HG03159 (cell line): Measurements from ENCODE around the gene TREX2.
A peak's percentile ranks its signal among the peaks of the same experiment; 100 is the strongest.

Experiments used
- ATAC-seq: cut with Tn5 transposase; IDR thresholded peaks from one replicate; pipeline ENCODE4 v1.9.1; 2021; ENCODE audit warnings: mild to moderate bottlenecking, moderate library complexity; ENCODE audit not compliant: unreplicated experiment

Gene TREX2

GRCh38 chrX:153440556-153441135 is 5.2 kb downstream of the TREX2 start:
- no peak for ATAC-seq

DNA sequence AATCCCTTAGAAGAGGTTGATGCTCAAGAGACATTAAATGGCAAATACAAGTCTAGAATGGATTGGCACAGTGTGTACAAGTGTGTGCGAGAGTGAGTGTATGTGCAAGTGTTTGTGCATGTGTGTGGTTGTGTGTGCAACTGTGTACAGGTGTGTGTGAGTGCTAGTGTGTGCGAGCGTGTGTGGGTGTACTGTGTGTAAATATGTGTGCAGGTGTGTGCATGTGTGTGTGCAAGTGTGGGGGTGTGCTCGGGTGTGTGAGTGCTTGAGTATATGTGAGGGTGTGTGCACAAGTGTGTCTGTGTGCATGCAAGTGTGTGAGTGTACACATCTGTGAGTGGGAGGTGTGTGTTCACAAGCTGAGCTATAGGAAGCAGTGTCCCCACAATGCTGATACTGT is 5.9 kb downstream of the TREX2 start:
- no peak for ATAC-seq

DNA sequence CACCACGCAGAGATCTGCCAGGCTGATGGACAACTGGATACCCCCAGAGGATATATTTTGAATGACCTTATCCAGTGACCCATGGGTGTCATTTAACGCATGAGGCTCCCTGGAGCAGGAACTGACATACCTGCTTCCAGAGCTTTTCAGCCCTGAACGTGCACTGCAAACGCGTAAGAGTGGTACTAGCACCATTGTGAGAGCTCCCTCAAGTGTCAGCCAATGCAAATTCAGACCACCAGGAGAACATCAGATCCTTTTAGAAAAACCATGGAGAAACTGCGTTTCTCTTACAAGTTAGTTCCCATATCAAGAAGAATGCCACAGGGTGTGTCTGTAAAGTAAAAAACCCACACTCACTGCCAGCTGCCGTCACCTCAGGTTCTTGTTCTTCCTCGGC is 7.3 kb downstream of the TREX2 start:
- ATAC-seq = no peak

- no peak for ATAC-seq
These were observed 10.0 kb downstream of the TREX2 start for GRCh38 chrX:153435845-153436244.

GRCh38 chrX:153434801-153435200 is 11.1 kb downstream of the TREX2 start:
- no peak for ATAC-seq

DNA sequence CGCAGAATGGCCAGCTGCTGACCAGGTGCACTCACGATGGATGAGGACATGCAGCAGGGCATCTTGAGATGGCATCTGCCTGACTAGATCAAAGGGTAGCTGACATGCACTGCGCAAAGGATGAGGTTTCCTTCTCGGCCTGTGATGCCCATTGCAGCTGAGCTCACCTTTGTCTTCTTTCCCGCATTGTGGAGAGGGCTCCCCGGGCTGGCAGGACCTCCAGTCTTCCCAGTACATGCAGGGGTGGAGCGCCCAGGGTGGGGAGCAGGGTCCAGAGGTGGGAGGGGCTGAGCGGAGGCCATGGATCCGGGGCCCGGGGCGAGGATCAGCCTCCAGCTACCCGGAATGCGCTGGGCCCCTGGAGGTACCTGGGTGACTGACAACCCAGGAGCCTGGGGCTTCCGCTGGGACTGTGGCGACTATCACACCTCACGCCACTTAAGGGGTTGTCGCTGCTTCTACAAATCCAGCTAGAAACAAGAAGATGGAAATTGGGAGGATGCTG is 12.0 kb downstream of the TREX2 start:
- ATAC-seq = no peak

DNA sequence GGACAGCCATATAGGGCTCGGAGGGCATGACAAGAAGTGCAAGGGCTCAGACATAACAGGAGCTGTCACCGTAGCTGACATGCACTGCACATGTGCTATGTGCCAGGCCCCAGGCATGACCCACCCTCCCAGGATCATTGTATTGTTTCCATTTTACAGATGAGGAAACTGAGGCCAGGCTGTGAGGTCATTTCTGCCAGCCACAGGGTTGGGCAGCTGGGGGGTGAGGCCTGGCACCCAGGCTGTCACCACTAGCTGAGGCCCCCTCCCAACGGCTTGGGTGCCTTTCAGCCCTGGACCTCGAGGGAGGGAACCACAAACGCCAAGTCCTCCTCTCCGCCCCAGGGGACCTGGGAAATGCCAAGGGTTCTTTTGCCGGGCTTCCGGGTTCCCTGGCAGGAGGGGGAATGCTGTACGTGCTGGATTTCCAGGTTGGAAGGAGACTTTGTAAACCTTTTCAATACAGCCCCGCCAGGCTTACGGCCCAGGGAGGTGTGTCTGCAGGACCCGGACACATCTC is 12.6 kb downstream of the TREX2 start:
- ATAC-seq = no peak

DNA sequence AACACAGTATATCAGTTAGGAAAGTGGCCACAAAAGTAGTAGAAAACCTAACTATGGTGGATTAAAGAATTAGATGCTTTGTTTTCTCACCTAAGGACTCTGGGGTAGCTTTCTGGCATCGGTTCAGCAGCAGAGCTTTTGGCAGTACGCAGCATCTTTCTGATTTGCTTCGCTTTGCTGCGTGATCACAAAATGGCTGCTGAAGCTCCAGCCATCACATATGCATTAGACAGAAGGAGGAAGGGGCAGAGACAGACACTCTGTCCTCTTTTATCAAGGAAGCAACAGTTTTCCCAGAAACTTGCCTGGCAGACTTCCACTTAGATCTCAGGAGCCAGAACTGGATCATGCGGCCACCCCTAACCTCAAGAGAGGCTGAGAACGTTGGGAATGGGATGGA is 15.1 kb downstream of the TREX2 start:
- ATAC-seq = no peak

- no peak for ATAC-seq
These were observed 19.7 kb downstream of the TREX2 start for GRCh38 chrX:153426204-153426603.

GRCh38 chrX:153423652-153424051 is 22.2 kb downstream of the TREX2 start:
- no peak for ATAC-seq

DNA sequence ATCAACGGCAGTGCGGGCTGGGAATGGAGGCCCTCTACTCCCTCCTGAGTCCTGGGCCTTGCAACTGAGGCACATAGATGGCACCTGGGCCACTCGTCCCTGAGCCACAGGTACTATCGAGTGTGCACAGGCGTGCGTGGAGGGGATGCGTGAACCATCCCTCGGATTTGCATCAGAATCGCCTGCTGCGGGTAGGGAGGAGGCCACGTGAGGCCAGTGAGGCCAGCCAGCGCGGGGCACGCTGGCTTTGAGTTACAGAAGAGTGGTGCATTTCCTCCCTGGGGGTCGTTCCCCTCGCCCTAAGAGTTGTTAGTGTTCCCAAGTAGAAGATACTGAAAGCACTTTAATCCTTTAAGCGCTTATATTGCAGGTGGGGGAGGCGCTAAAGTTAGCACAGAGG is 24.0 kb downstream of the TREX2 start:
- no peak for ATAC-seq

- ATAC-seq = no peak
These were observed 24.8 kb downstream of the TREX2 start for GRCh38 chrX:153420851-153421599.

DNA sequence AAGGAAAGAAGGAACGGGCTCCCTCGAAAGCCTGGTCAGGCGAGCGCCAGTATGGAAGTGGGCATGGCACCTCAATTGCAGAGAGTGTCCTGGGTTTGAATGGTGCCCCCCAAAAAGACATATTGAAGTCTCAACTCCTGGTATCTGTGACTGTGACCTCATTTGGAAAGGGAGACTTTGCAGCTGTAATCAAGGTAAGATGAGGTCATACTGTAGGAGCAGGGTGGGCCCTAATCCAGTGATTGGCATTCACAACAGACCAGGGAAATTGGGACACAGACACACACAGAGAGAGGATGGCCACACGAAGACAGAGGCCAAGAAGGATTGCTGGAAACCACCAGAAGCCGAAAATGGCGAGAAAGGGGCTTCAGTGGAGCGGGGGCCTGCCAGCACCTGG is 28.2 kb downstream of the TREX2 start:
- no peak for ATAC-seq

DNA sequence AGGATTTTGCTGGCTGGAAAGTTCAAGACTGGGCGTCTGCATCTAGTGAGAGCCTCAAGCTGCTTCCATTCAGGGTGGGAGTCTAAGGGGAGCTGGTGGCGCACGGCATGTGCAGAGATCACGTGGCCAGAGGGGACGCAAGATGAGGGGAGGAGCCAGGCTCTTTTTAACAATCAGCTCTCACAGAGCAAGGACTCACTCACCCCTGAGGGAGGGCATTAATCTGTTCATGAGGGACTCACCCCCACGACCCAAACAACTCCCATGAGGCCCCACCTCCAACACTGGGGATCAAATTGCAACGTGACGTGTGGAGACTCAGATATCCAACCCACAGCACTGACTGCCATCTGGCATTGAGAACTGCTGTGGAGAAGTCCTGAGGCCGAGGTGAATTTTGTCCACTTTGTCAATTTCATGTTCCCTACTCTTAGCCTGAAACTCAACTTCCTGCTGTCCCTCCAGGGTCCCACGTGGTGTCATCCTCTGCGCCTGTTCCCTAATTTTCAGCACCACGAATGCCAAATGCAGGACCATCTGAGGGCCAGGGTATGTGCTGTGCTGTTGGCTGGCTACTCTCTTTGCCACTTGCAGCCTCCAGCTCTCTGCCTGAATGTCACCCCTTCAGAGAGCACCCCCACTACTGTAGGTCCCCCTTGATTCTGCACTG is 28.9 kb downstream of the TREX2 start:
- no peak for ATAC-seq

GRCh38 chrX:153414856-153415510 is 30.9 kb downstream of the TREX2 start:
- ATAC-seq = no peak

- ATAC-seq = no peak
These were observed 32.1 kb downstream of the TREX2 start for GRCh38 chrX:153413731-153414130.

GRCh38 chrX:153412746-153413720 is 32.8 kb downstream of the TREX2 start:
- no peak for ATAC-seq

DNA sequence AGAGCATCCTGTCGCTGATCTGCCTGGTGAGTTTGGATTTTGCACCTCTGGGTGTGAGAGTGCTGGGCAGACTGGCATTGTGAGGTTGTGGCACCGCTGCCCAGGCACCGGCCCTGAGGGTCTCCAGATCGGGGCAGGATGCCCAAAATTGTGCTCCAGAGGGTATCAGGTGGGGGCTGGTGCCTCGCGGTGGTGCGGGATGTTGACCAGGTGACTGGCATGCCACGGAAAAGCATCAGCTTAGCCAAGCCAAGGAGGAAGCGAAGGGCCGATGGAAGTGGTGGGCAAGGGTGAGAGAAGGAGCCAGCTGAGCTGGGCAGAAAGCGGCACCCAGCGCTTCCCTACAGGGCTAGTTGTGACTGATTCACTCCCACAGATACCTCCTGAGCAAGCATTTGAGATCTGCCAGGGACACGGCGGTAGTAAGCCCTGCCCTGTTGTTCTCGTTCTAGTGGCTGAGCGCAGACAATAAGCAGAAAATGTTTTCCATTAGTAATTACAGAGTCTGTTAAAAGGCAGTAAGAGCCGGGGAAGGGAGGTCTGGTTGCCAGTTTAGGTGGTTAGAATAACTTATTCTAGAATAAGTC is 33.8 kb downstream of the TREX2 start:
- no peak for ATAC-seq

- peak; percentile 57 for ATAC-seq
These were observed 34.4 kb downstream of the TREX2 start, which contains the start of gene ZFP92 for GRCh38 chrX:153411255-153411987. TSS of gene ZFP92 (plus strand) at chrX:153411472. CDS start at chrX:153418323, 6,851 bp downstream.
